ENCODE results near the gene FKBP9. TPM values are rescaled to one million over a fixed set of nuclear protein-coding genes. Genes with fewer than 3 reads are reported as not detected.

Gene FKBP9
- polyA plus RNA-seq, 2 of the 4 experiments (the other 2 are of a cell fraction): 112 to 140 TPM

Small RNA genes lying within 50 kb of the gene (small RNA-seq; reads per million reads assigned to genes)
- 0 reads per million in 6 experiments for gene AC083863.1
- 0 reads per million in 6 experiments for gene RN7SL505P
- gene RNU6-388P: 0 reads per million in 6 experiments
- gene RPS29P14: 0 reads per million in 6 experiments

Other genes with a start within 250 kb of the FKBP9 start
- 43.0 and 43.7 TPM in 2 replicates for gene KBTBD2, start 65.7 kb upstream of the FKBP9 start, polyA plus RNA-seq (2011; rRNA removed)
- gene KBTBD2, start 65.7 kb upstream of the FKBP9 start, polyA plus RNA-seq (2017; fragmentation: RNase III; extraction: RNeasy Plus Mini Kit Qiagen cat#74134 plus additional on column Dnase treatment): 24.2 to 26.9 TPM (median 25.5 TPM) in 3 replicates
- 37.0 and 59.6 TPM in 2 replicates for gene NT5C3A, start 105.3 kb downstream of the FKBP9 start, polyA plus RNA-seq (2011; rRNA removed)
- 37.0 to 38.2 TPM (median 37.7 TPM) in 3 replicates for gene NT5C3A, start 105.3 kb downstream of the FKBP9 start, polyA plus RNA-seq (2017; fragmentation: RNase III; extraction: RNeasy Plus Mini Kit Qiagen cat#74134 plus additional on column Dnase treatment)
- 34.4 and 51.5 TPM in 2 replicates for gene RP9, start 152.0 kb downstream of the FKBP9 start, polyA plus RNA-seq (2011; rRNA removed)
- 25.1 to 28.8 TPM (median 25.7 TPM) in 3 replicates for gene RP9, start 152.0 kb downstream of the FKBP9 start, polyA plus RNA-seq (2017; fragmentation: RNase III; extraction: RNeasy Plus Mini Kit Qiagen cat#74134 plus additional on column Dnase treatment)
- gene BBS9, start 172.1 kb downstream of the FKBP9 start, polyA plus RNA-seq (2011; rRNA removed): 9.1 and 9.2 TPM in 2 replicates
- 5.5 to 10.6 TPM (median 8.3 TPM) in 3 replicates for gene BBS9, start 172.1 kb downstream of the FKBP9 start, polyA plus RNA-seq (2017; fragmentation: RNase III; extraction: RNeasy Plus Mini Kit Qiagen cat#74134 plus additional on column Dnase treatment)